ENCODE measurements around the gene ACTR2.
"Not testable (repeated sequence)": the region's sequence is repeated elsewhere in the genome, so short reads cannot be mapped to it uniquely, and the experiment has no call there.

Gene ACTR2

DNA sequence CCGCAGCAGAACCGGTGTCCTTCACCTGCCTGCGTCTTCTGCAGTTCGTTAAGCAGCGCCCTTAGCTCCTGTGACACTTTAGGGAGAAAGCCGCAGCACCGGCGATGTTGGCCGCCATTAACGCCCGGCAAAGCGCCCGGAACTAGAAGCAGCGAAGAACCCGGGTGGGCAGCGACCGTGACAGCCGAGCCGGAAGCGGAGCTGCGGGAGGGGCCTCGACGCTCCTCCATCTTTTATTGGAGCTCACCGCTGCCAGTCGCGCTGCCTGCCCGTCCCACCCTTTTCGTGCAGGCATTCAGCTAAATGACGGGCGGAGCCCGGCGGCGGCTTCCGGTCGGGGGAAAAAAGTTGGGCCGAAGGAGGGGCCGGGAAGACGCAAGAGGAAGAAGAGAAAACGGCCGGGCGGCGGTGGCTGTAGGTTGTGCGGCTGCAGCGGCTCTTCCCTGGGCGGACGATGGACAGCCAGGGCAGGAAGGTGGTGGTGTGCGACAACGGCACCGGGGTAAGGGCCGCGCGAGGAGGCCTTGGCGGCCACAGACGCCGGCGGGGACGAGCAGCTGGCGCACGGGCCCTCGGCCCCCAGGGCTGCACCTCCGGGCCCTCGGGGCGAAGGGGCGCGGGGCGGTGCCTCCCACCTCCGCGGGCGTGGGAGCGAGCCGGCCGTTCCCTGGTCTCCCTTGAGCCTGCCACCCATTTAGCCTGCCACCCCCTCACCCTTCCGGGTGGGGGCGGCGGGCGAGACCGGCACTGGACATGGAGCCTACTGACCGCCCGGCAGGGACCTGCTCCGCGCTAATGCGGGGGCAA is at the start of gene ACTR2:
ACTR2 (plus strand) TSS at position 376 of the 807 bp plus-strand sequence; CDS start at position 455, 79 bp downstream.
- peak within 1 kb of the TSS; percentile 82 for H3K4me3 ChIP-seq (ENCODE audit: low read length)
- no peaks in the 10 kb centered on the region for H3K27me3 ChIP-seq (ENCODE audit: insufficient read depth, low read length)
- no peaks in the 10 kb centered on the region for H3K9me3 ChIP-seq (ENCODE audit: low read length)
- H3K36me3 ChIP-seq (ENCODE audit: insufficient read depth, low read length) = peaks cover 2% of the 10 kb centered on the region
- peak within 1 kb of the TSS; percentile 78 for H2AFZ ChIP-seq (ENCODE audit: low read depth, low read length)
- peaks cover 10% of the 10 kb centered on the region for H3K4me1 ChIP-seq (ENCODE audit: insufficient read depth, low read length)

DNA sequence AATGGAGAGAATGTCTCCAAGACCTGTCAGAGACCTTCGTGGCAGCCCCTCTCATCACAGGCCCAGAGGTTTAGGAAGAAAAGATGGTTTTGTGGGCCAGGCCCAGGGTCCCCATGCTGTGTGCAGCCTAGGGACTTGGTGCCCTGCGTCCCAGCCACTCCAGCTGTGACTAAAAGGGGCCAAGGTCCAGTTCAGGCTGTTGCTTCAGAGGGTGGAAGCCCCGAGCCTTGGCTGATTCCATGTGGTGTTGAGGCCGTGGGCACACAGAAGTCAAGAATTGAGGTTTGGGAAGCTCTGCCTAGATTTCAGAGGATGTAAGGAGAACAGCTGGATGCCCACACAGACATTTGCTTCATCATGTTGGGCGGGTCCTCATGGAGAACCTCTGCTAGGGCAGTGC is 45.1 kb upstream of the ACTR2 start:
- Histone ChIP-seq H3K9me3 (ENCODE audit: low read length) (no peaks in the 10 kb centered on the region), H2AFZ (ENCODE audit: low read depth, low read length) (no peak overlapping the region), H3K27me3 (ENCODE audit: insufficient read depth, low read length) (no peaks in the 10 kb centered on the region), H3K36me3 (ENCODE audit: insufficient read depth, low read length) (no peaks in the 10 kb centered on the region), H3K4me1 (ENCODE audit: insufficient read depth, low read length) (no peaks in the 10 kb centered on the region), H3K4me3 (ENCODE audit: low read length) (no peak overlapping the region)

DNA sequence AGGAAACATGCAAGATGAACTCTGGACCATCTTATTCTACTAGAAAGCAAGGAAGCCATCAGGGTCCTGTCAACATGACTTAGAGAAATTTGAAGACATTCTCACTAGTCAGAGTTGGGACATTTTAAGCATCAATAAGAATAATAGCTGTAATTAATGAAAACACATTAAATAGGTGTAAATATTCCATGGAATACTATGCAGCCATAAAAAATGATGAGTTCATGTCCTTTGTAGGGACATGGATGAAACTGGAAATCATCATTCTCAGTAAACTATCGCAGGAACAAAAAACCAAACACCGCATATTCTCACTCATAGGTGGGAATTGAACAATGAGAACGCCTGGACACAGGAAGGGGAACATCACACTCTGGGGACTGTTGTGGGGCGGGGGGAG is 44.2 kb upstream of the ACTR2 start:
- not testable (repeated sequence) for H3K27me3 ChIP-seq (ENCODE audit: insufficient read depth, low read length); H3K4me1 ChIP-seq (ENCODE audit: insufficient read depth, low read length); H2AFZ ChIP-seq (ENCODE audit: low read depth, low read length); H3K9me3 ChIP-seq (ENCODE audit: low read length); H3K4me3 ChIP-seq (ENCODE audit: low read length); H3K36me3 ChIP-seq (ENCODE audit: insufficient read depth, low read length)

DNA sequence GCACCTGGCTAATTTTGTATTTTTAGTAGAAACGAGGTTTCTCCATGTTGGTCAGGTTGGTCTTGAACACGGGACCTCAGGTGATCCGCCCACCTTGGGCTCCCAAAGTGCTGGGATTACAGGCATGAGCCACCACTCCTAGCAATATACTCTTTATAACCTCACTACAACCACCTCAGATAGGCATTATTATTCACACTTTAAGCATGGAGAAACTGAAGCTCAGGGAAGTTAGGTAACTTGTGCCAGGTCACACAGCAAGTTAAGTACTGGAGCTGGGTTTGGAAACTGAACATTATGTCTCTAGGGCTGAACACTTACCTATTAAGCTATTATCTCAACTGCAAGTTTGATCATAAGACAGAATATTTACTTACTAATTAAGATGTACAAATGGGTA is 42.6 kb upstream of the ACTR2 start:
- H2AFZ ChIP-seq (ENCODE audit: low read depth, low read length) = no peak overlapping the region
- no peaks in the 10 kb centered on the region for H3K4me1 ChIP-seq (ENCODE audit: insufficient read depth, low read length)
- no peaks in the 10 kb centered on the region for H3K36me3 ChIP-seq (ENCODE audit: insufficient read depth, low read length)
- H3K9me3 ChIP-seq (ENCODE audit: low read length) = no peaks in the 10 kb centered on the region
- H3K4me3 ChIP-seq (ENCODE audit: low read length) = no peak overlapping the region
- H3K27me3 ChIP-seq (ENCODE audit: insufficient read depth, low read length) = no peaks in the 10 kb centered on the region

DNA sequence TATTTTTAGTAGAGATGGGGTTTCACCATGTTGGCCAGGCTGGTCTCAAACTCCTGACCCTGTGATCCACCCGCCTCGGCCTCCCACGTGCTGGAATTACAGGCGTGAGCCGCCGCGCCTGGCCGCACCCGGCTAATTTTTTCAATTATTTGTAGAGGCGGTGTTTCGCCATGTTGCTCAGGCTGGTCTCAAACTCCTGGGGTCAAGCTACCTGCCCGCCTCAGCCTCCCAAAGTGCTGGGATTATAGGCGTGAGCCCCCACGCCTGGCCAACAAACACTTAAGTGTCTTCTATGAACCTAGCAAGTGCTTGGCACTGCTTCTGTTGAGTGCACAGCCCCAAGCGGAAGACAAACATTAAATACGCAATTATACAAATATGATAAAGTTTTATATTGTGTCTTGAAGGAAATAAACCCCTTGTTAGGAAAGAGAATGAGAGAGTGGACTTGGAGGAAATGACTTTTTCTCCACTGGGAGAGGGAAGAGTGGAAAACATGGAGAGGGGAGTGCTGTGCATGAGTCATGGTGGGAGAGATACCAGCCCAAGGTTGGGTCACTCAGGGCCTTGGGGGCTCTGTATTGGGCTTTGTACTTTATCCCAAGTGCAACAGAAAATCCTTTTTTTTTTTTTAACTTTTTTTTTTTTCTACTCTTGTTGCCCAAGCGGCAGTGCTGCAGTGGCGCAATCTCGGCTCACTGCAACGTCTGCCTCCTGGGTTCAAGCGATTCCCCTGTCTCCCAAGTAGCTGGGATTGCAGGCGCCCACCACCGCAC is 41.4 kb upstream of the ACTR2 start:
- H3K4me3 ChIP-seq (ENCODE audit: low read length) = no peak overlapping the region

DNA sequence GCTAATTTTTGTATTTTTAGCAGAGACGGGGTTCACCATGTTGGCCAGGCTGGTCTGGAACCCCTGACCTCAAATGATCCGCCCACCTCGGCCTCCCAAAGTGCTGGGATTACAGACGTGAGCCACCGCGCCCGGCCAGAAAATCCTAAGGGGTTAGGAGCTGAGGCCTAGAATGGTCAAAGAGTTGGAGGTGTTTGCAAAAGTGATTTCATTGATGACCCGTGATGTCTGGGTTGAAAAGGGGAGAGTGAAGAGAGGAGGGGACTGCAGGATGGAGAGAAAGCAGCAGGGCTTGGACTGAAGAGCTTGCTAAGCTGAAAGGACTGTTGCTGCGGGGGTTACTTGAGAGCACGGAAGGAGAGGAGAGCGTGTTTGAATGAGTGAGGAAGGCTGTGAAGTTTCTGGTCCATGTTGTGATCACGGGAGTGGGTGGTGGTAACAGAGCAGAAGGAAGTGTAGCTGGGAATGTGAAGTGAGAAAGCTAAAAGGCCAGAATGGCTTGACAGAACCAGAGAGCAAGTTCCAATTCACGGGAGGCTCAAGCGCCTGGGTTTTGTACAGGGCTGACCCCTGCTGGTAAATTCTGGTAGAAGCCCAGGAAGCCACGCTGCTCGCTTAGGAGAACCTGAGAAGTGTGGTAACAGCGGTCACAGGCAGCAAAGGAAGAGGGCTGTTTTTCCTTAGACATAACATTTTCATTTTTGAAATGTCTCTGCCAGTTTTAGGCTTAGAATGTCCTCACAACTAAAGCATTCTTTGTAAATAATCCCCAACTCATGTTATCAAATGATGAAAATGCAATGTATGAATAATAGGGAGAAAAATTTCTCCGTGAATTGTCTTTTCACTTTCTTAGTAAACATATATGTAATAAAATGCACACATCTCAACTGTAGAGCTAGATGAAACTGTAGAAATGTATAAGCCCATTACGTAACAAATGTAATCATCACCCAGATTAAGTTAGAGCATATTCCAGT is 40.5 kb upstream of the ACTR2 start:
- H3K4me1 ChIP-seq (ENCODE audit: insufficient read depth, low read length) = no peaks in the 10 kb centered on the region
- H3K27me3 ChIP-seq (ENCODE audit: insufficient read depth, low read length) = no peaks in the 10 kb centered on the region
- no peak overlapping the region for H2AFZ ChIP-seq (ENCODE audit: low read depth, low read length)
- no peaks in the 10 kb centered on the region for H3K9me3 ChIP-seq (ENCODE audit: low read length)
- no peak overlapping the region for H3K4me3 ChIP-seq (ENCODE audit: low read length)
- H3K36me3 ChIP-seq (ENCODE audit: insufficient read depth, low read length) = no peaks in the 10 kb centered on the region

More for the DNA sequence above, 41.4 kb upstream of the ACTR2 start:
- Histone ChIP-seq H3K4me1 (ENCODE audit: insufficient read depth, low read length) (no peaks in the 10 kb centered on the region), H3K27me3 (ENCODE audit: insufficient read depth, low read length) (no peaks in the 10 kb centered on the region), H3K36me3 (ENCODE audit: insufficient read depth, low read length) (no peaks in the 10 kb centered on the region), H3K9me3 (ENCODE audit: low read length) (no peaks in the 10 kb centered on the region), H2AFZ (ENCODE audit: low read depth, low read length) (no peak overlapping the region)

DNA sequence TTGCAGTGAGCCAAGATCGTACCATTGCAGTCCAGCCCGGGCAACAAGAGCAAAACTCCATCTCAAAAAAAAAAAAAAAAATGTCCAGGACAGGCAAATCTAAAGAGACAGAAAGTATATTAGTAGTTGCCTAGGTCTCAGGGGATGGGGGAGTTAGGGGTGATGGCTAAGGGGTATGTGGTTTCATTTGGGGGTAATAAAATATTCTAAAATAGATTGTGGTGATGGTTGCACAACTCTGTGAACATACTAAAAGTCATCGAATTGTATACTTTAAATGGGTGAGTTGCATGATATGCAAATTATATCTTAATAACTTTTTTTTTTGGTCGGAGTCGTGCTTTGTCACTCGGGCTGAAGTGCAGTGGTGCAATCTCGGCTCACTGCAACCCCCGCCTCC is 34.2 kb upstream of the ACTR2 start:
- Histone ChIP-seq H3K36me3 (ENCODE audit: insufficient read depth, low read length) (no peaks in the 10 kb centered on the region), H3K27me3 (ENCODE audit: insufficient read depth, low read length) (no peaks in the 10 kb centered on the region), H2AFZ (ENCODE audit: low read depth, low read length) (no peak overlapping the region), H3K4me3 (ENCODE audit: low read length) (no peak overlapping the region), H3K9me3 (ENCODE audit: low read length) (no peaks in the 10 kb centered on the region), H3K4me1 (ENCODE audit: insufficient read depth, low read length) (peaks cover 10% of the 10 kb centered on the region)

DNA sequence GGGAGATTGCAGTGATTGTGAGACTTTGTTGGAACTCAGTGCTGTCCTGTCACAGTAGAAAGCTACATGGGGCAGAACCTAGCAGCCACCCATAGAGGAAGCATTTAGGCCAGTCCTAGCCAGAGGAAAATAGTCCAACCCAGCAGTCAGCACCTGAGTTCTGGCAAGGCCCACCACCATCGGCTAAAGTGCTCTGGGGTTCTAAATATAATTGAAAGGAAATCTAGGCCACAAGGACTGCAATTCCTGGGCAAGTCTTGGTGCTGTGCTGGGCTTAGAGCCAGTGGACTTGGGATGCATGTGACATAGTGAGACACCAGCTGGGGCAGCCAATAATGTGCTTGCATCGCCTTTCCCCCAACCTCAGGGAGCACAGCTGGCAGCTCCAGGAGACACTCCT is 28.9 kb upstream of the ACTR2 start:
- Histone ChIP-seq H2AFZ (ENCODE audit: low read depth, low read length) (no peak overlapping the region), H3K4me3 (ENCODE audit: low read length) (no peak overlapping the region), H3K9me3 (ENCODE audit: low read length) (no peaks in the 10 kb centered on the region), H3K36me3 (ENCODE audit: insufficient read depth, low read length) (no peaks in the 10 kb centered on the region), H3K27me3 (ENCODE audit: insufficient read depth, low read length) (no peaks in the 10 kb centered on the region), H3K4me1 (ENCODE audit: insufficient read depth, low read length) (peaks cover 10% of the 10 kb centered on the region)

DNA sequence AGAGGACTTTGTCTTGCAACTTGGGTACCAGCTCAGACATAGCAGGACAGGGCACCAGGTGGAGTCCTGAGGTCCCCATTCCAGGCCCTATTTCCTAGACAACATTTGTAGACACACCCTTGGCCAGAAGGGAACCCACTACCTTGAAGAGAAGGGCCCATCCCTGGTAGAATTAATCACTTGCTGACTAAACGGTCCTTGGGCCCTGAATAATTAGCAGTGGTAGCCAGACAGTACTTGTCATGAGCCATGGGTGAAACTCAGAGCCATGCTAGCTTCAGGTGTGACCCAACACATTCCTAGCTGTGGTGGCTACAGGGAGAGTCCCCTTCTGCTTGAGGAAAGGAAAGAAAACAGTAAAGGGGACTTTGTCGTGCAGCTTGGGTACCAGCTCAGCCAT is 28.5 kb upstream of the ACTR2 start:
- Histone ChIP-seq H3K9me3 (ENCODE audit: low read length) (peaks cover 2% of the 10 kb centered on the region), H3K36me3 (ENCODE audit: insufficient read depth, low read length) (no peaks in the 10 kb centered on the region), H3K4me3 (ENCODE audit: low read length) (no peak overlapping the region), H3K4me1 (ENCODE audit: insufficient read depth, low read length) (peaks cover 10% of the 10 kb centered on the region), H3K27me3 (ENCODE audit: insufficient read depth, low read length) (no peaks in the 10 kb centered on the region), H2AFZ (ENCODE audit: low read depth, low read length) (no peak overlapping the region)

DNA sequence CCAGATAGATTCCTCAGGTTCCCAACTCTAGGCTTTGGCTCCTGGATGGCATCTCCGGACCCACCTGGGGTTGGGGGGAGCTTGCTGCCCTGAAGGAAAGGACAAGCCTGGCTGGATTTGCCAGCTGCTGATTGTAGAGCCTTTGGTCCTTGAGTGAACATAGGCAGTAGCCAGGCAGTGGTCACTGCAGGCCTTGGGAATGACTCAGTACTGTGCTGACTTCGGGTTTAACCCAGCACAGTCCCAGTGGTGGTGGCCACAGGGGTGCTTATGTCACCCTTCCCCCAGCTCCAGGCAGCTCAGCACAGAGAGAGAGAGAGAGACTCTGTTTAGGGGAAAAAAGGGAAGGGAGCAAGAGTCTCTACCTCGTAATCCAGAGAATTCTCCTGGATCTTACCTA is 27.7 kb upstream of the ACTR2 start:
- H3K4me1 ChIP-seq (ENCODE audit: insufficient read depth, low read length) = peaks cover 6% of the 10 kb centered on the region
- no peaks in the 10 kb centered on the region for H3K27me3 ChIP-seq (ENCODE audit: insufficient read depth, low read length)
- no peak overlapping the region for H3K4me3 ChIP-seq (ENCODE audit: low read length)
- H3K36me3 ChIP-seq (ENCODE audit: insufficient read depth, low read length) = no peaks in the 10 kb centered on the region
- no peak overlapping the region for H2AFZ ChIP-seq (ENCODE audit: low read depth, low read length)
- peaks cover 3% of the 10 kb centered on the region for H3K9me3 ChIP-seq (ENCODE audit: low read length)

DNA sequence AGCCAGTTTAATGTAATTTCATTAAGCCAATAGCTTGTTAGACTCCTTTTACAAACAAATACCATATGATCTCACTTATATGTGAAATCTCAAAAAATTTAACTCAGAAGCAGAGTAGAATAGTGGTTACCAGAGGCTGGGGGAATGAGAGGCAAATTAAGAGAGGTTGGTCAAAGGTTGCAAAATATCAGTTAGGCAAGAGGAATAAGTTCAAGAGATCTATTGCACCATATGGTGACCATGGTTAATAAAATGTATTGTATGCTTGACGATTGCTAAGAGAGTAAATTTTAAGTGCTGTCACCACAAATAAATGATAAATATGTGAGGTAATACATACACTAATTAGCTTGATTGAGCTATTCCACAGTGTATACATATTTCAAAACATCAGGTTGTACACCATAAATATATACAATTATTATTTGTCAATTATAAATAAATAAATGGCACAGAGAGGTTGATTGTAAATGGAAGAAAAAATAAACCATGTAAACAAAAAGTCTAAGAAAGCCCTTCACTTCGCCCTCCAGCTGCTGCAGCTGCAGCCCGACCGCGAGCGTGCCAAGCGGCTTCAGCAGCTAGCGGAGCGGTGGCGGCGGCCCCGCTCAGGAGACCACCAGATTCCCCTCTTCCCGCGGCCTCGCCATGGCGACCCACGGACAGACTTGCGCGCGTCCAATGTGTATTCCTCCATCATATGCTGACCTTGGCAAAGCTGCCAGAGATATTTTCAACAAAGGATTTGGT is 23.0 kb upstream of the ACTR2 start:
- Histone ChIP-seq H3K9me3 (ENCODE audit: low read length) (peaks cover 3% of the 10 kb centered on the region), H3K36me3 (ENCODE audit: insufficient read depth, low read length) (no peaks in the 10 kb centered on the region), H2AFZ (ENCODE audit: low read depth, low read length) (no peak overlapping the region), H3K4me3 (ENCODE audit: low read length) (no peak overlapping the region), H3K27me3 (ENCODE audit: insufficient read depth, low read length) (no peaks in the 10 kb centered on the region), H3K4me1 (ENCODE audit: insufficient read depth, low read length) (no peaks in the 10 kb centered on the region)

DNA sequence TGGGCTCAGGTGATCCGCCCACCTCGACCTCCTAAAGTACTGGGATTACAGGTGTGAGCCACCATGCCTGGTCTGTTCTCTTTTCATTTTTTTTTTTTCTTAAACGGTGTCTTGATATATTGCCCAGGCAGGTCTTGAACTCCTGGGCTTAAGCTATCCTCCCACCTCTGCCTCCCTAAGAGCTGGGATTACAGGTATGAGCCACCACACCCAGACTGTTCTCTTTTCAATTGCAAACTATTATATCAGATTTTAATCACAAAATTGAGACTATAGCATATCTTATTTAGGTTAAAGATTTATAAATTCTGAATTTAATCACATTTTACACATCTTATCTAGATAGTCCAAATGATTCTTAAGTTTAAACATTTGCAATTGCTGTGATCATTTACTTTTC is 15.5 kb upstream of the ACTR2 start:
- Histone ChIP-seq H3K4me1 (ENCODE audit: insufficient read depth, low read length) (no peaks in the 10 kb centered on the region), H3K36me3 (ENCODE audit: insufficient read depth, low read length) (no peaks in the 10 kb centered on the region), H2AFZ (ENCODE audit: low read depth, low read length) (no peak overlapping the region), H3K27me3 (ENCODE audit: insufficient read depth, low read length) (no peaks in the 10 kb centered on the region), H3K4me3 (ENCODE audit: low read length) (no peak overlapping the region), H3K9me3 (ENCODE audit: low read length) (no peaks in the 10 kb centered on the region)
